ENCODE results near the gene SLFNL1. TPM values are rescaled to one million over a fixed set of nuclear protein-coding genes. Genes with fewer than 3 reads are reported as not detected.

The SLFNL1 gene
- total and polyA plus RNA-seq, 5 donors from 2014 or later: 0.07 to 0.41 (median 0.34) TPM; not detected in 1

- H3K4me1 Mint-ChIP-seq: peaks cover 0 to 10% (median 5%) of the 10 kb centered on the region in 4 donors
- H3K27ac ChIP-seq (ENCODE audit: insufficient read depth, low read length, poor library complexity, severe bottlenecking): no peak overlapping the region
- DNase-seq (no peak), ATAC-seq (ENCODE audit: low read depth in 2 of 2) (no peak)
- no peaks in the 10 kb centered on the region for H3K4me1 ChIP-seq (ENCODE audit: control insufficient read depth, insufficient read depth, low read length, poor library complexity, severe bottlenecking)
- H3K27ac Mint-ChIP-seq: no peak overlapping the region
- H3K36me3 Mint-ChIP-seq: peaks cover 68% of the 10 kb centered on the region
- no peaks in the 10 kb centered on the region for H3K9me3 Mint-ChIP-seq
- H3K36me3 ChIP-seq (ENCODE audit: control insufficient read depth, insufficient read depth, low read length): peaks cover 72% of the 10 kb centered on the region
- H3K9me3 ChIP-seq (ENCODE audit: control insufficient read depth in 2 of 2, low read length in 2 of 2): no peaks in the 10 kb centered on the region
- H3K4me3 ChIP-seq (ENCODE audit: low read depth, low read length): no peak overlapping the region
- H3K27me3 Mint-ChIP-seq: no peaks in the 10 kb centered on the region
- no peaks in the 10 kb centered on the region for H3K27me3 ChIP-seq (ENCODE audit: control insufficient read depth, insufficient read depth, low read length)
- no peak overlapping the region for H3K4me3 Mint-ChIP-seq
Observed at GRCh38 chr1:41010345-41010744, 11.2 kb downstream of the SLFNL1 start.

GRCh38 chr1:41009466-41009865 is 12.1 kb downstream of the SLFNL1 start:
- Histone ChIP-seq H3K27me3 (ENCODE audit: control insufficient read depth, insufficient read depth, low read length) (no peaks in the 10 kb centered on the region), H3K9me3 (ENCODE audit: control insufficient read depth in 2 of 2, low read length in 2 of 2) (no peaks in the 10 kb centered on the region), H3K36me3 (ENCODE audit: control insufficient read depth, insufficient read depth, low read length) (peaks cover 71% of the 10 kb centered on the region), H3K4me1 (ENCODE audit: control insufficient read depth, insufficient read depth, low read length, poor library complexity, severe bottlenecking) (no peaks in the 10 kb centered on the region), H3K4me3 (ENCODE audit: low read depth, low read length) (no peak overlapping the region), H3K27ac (ENCODE audit: insufficient read depth, low read length, poor library complexity, severe bottlenecking) (no peak overlapping the region)
- ATAC-seq (ENCODE audit: low read depth in 2 of 2): no peak
- Mint-ChIP-seq H3K27ac (peak overlapping the region in 1 of 3 donors; percentile 39), H3K4me1 (peaks cover 0 to 5% (median 2%) of the 10 kb centered on the region in 4 donors), H3K4me3 (no peak overlapping the region), H3K9me3 (no peaks in the 10 kb centered on the region), H3K36me3 (peaks cover 61% of the 10 kb centered on the region), H3K27me3 (no peaks in the 10 kb centered on the region)
- DNase-seq: no peak

- peaks cover 68% of the 10 kb centered on the region for H3K36me3 Mint-ChIP-seq
- peak overlapping the region in 1 of 3 donors; percentile 60 for H3K27ac Mint-ChIP-seq
- H3K27me3 Mint-ChIP-seq: no peaks in the 10 kb centered on the region
Observed at GRCh38 chr1:41006942-41007865, 14.3 kb downstream of the SLFNL1 start.

GRCh38 chr1:41005876-41006275 is 15.6 kb downstream of the SLFNL1 start:
- no peak for DNase-seq
- Histone ChIP-seq H3K27me3 (ENCODE audit: control insufficient read depth, insufficient read depth, low read length) (no peaks in the 10 kb centered on the region), H3K9me3 (ENCODE audit: control insufficient read depth in 2 of 2, low read length in 2 of 2) (no peaks in the 10 kb centered on the region), H3K36me3 (ENCODE audit: control insufficient read depth, insufficient read depth, low read length) (peaks cover 72% of the 10 kb centered on the region), H3K4me3 (ENCODE audit: low read depth, low read length) (no peak overlapping the region), H3K27ac (ENCODE audit: insufficient read depth, low read length, poor library complexity, severe bottlenecking) (no peak overlapping the region), H3K4me1 (ENCODE audit: control insufficient read depth, insufficient read depth, low read length, poor library complexity, severe bottlenecking) (peaks cover 13% of the 10 kb centered on the region)
- Mint-ChIP-seq H3K4me3 (no peak overlapping the region), H3K4me1 (peaks cover 7 to 29% (median 20%) of the 10 kb centered on the region in 4 donors), H3K27me3 (no peaks in the 10 kb centered on the region), H3K9me3 (no peaks in the 10 kb centered on the region), H3K27ac (no peak overlapping the region), H3K36me3 (peaks cover 60% of the 10 kb centered on the region)
- ATAC-seq (ENCODE audit: low read depth in 2 of 2): no peak

More at GRCh38 chr1:41006942-41007865, 14.3 kb downstream of the SLFNL1 start:
- DNase-seq (no peak), ATAC-seq (ENCODE audit: low read depth in 2 of 2) (no peak)
- Histone ChIP-seq H3K4me3 (ENCODE audit: low read depth, low read length) (no peak overlapping the region), H3K36me3 (ENCODE audit: control insufficient read depth, insufficient read depth, low read length) (peaks cover 73% of the 10 kb centered on the region), H3K27me3 (ENCODE audit: control insufficient read depth, insufficient read depth, low read length) (no peaks in the 10 kb centered on the region), H3K9me3 (ENCODE audit: control insufficient read depth in 2 of 2, low read length in 2 of 2) (no peaks in the 10 kb centered on the region), H3K4me1 (ENCODE audit: control insufficient read depth, insufficient read depth, low read length, poor library complexity, severe bottlenecking) (peaks cover 13% of the 10 kb centered on the region), H3K27ac (ENCODE audit: insufficient read depth, low read length, poor library complexity, severe bottlenecking) (no peak overlapping the region)
- Mint-ChIP-seq H3K9me3 (no peaks in the 10 kb centered on the region), H3K4me1 (peaks cover 7 to 21% (median 15%) of the 10 kb centered on the region in 4 donors), H3K4me3 (no peak overlapping the region)

GRCh38 chr1:41003640-41004220 is 17.8 kb downstream of the SLFNL1 start:
- H3K36me3 ChIP-seq (ENCODE audit: control insufficient read depth, insufficient read depth, low read length): peaks cover 65% of the 10 kb centered on the region
- peak overlapping the region; percentile 45 for H3K27ac ChIP-seq (ENCODE audit: insufficient read depth, low read length, poor library complexity, severe bottlenecking)
- no peaks in the 10 kb centered on the region for H3K27me3 ChIP-seq (ENCODE audit: control insufficient read depth, insufficient read depth, low read length)
- peak overlapping the region; percentile 79 to 95 (median 79) for H3K27ac Mint-ChIP-seq
- H3K27me3 Mint-ChIP-seq: no peaks in the 10 kb centered on the region
- peak overlapping the region; percentile 7 for H3K4me3 ChIP-seq (ENCODE audit: low read depth, low read length)
- no peaks in the 10 kb centered on the region for H3K9me3 ChIP-seq (ENCODE audit: control insufficient read depth in 2 of 2, low read length in 2 of 2)
- ATAC-seq (ENCODE audit: low read depth in 2 of 2) (peak; percentile 100), DNase-seq (peak; percentile 73 to 93 (median 88))
- no peaks in the 10 kb centered on the region for H3K9me3 Mint-ChIP-seq
- H3K4me1 ChIP-seq (ENCODE audit: control insufficient read depth, insufficient read depth, low read length, poor library complexity, severe bottlenecking): peaks cover 13% of the 10 kb centered on the region
- H3K4me3 Mint-ChIP-seq: peak overlapping the region in 3 of 4 donors; percentile 2 to 28 (median 6)
- H3K4me1 Mint-ChIP-seq: peaks cover 12 to 29% (median 20%) of the 10 kb centered on the region in 4 donors
- peaks cover 64% of the 10 kb centered on the region for H3K36me3 Mint-ChIP-seq

DNA sequence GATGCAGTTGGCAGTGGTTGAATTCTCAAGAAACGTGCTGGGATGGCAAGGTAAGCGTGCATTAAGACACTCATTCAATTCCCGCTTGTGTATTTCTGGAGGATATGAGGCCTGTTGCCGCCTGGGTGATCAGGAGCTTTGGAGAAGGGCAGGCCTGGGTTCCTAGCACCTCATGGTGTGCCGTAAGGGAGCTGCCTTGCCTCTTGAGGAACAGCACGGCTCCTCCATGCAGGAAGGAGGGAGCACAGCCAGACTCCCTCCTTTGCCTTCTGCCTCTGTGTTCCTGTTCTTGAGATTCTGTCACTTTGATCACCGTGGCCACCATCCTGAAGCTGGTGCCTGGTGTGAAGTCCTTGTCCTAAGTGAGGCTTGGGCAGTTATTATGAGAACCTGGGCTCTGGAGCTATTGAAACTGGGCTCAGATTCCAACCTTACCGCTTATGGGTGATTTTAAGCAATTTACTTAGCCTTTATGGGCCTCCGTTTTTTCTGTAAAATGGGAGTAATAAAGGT is 18.3 kb downstream of the SLFNL1 start:
- peaks cover 13% of the 10 kb centered on the region for H3K4me1 ChIP-seq (ENCODE audit: control insufficient read depth, insufficient read depth, low read length, poor library complexity, severe bottlenecking)
- H3K9me3 ChIP-seq (ENCODE audit: control insufficient read depth in 2 of 2, low read length in 2 of 2): no peaks in the 10 kb centered on the region
- peak overlapping the region in 2 of 4 donors; percentile 2 to 28 for H3K4me3 Mint-ChIP-seq
- no peak for ATAC-seq (ENCODE audit: low read depth in 2 of 2)
- peak overlapping the region; percentile 45 for H3K27ac ChIP-seq (ENCODE audit: insufficient read depth, low read length, poor library complexity, severe bottlenecking)
- peaks cover 63% of the 10 kb centered on the region for H3K36me3 Mint-ChIP-seq
- H3K4me3 ChIP-seq (ENCODE audit: low read depth, low read length): peak overlapping the region; percentile 7
- peaks cover 12 to 29% (median 20%) of the 10 kb centered on the region in 4 donors for H3K4me1 Mint-ChIP-seq
- H3K27ac Mint-ChIP-seq: peak overlapping the region in 2 of 3 donors; percentile 79
- peaks cover 61% of the 10 kb centered on the region for H3K36me3 ChIP-seq (ENCODE audit: control insufficient read depth, insufficient read depth, low read length)
- no peaks in the 10 kb centered on the region for H3K27me3 Mint-ChIP-seq
- H3K27me3 ChIP-seq (ENCODE audit: control insufficient read depth, insufficient read depth, low read length): no peaks in the 10 kb centered on the region
- no peak for DNase-seq
- H3K9me3 Mint-ChIP-seq: no peaks in the 10 kb centered on the region

DNA sequence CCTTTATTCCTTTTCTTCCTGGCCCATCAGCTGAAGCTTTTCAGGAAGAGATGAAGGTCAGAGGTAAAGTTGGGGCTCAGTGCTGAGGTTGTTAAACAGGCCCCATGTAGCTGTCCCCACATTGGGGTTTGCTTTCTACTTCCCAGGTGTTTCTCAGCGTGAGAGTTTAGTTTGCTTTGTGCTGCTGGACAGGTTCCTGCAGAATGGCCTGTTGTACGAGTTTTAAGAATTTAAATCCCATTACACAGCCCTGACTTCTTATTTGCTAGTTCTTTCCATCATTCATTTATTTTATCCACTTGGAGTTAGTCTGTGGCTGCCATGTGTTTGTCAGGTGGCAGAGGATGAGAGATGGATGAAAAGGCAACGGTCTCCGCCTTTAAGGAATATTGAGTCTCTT is 22.9 kb downstream of the SLFNL1 start:
- peaks cover 59% of the 10 kb centered on the region for H3K36me3 Mint-ChIP-seq
- Histone ChIP-seq H3K27ac (ENCODE audit: insufficient read depth, low read length, poor library complexity, severe bottlenecking) (no peak overlapping the region), H3K4me1 (ENCODE audit: control insufficient read depth, insufficient read depth, low read length, poor library complexity, severe bottlenecking) (peaks cover 8% of the 10 kb centered on the region), H3K36me3 (ENCODE audit: control insufficient read depth, insufficient read depth, low read length) (peaks cover 67% of the 10 kb centered on the region), H3K4me3 (ENCODE audit: low read depth, low read length) (no peak overlapping the region), H3K9me3 (ENCODE audit: control insufficient read depth in 2 of 2, low read length in 2 of 2) (no peaks in the 10 kb centered on the region), H3K27me3 (ENCODE audit: control insufficient read depth, insufficient read depth, low read length) (no peaks in the 10 kb centered on the region)
- no peaks in the 10 kb centered on the region for H3K27me3 Mint-ChIP-seq
- no peaks in the 10 kb centered on the region for H3K9me3 Mint-ChIP-seq
- DNase-seq (no peak), ATAC-seq (ENCODE audit: low read depth in 2 of 2) (no peak)
- no peak overlapping the region for H3K4me3 Mint-ChIP-seq
- peaks cover 12 to 25% (median 17%) of the 10 kb centered on the region in 4 donors for H3K4me1 Mint-ChIP-seq
- H3K27ac Mint-ChIP-seq: peak overlapping the region in 1 of 3 donors; percentile 60

All from CD4-positive, CD25-positive, alpha-beta regulatory T cell (primary cell).